Esophagus squamous epithelium (tissue), 4 donors: Measurements from ENCODE around the gene LTBP2.

Experiments used
- POLR2A ChIP-seq, 4 donors: fragments of 450-650 bp; IDR thresholded peaks; one replicate each; pipeline ENCODE4 v1.6.1; 2017; ENCODE audit warnings: antibody characterized with exemption in 4 of 4, mild to moderate bottlenecking in 4 of 4, moderate library complexity in 3 of 4
- TF ChIP-seq, protein P1 (sequence below), 6 experiments: fragments of 450-650 bp in 4 of 6; fragments of 200-600 bp in 2 of 6; sonication (generic) in 2 of 6; IDR thresholded peaks; one replicate each; pipeline ENCODE4 v1.5.1; 2016 to 2019; ENCODE audit warnings: antibody characterized with exemption in 6 of 6, mild to moderate bottlenecking in 4 of 6, moderate library complexity in 4 of 6

DNA sequence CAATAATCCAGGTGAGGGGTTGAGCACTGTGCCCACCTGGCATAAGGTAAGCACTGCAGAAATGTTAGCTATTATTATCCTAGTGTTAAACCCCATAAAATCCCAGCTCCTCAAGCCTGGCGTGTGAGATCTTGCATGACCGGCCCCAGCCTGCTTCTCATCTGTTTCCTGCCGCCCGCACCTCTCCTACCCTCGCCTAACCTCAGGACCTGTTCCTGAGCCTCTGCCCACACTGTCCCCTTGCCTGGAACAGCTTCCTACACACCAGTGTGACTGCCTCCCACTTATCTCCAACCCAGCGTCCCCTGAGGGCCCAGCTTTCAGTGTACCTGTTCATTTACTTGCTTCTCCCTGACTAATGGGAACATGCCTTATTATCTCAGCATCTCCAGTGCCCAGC lies 93.8 kb downstream of the LTBP2 start:
- TF ChIP-seq, protein P1, sequence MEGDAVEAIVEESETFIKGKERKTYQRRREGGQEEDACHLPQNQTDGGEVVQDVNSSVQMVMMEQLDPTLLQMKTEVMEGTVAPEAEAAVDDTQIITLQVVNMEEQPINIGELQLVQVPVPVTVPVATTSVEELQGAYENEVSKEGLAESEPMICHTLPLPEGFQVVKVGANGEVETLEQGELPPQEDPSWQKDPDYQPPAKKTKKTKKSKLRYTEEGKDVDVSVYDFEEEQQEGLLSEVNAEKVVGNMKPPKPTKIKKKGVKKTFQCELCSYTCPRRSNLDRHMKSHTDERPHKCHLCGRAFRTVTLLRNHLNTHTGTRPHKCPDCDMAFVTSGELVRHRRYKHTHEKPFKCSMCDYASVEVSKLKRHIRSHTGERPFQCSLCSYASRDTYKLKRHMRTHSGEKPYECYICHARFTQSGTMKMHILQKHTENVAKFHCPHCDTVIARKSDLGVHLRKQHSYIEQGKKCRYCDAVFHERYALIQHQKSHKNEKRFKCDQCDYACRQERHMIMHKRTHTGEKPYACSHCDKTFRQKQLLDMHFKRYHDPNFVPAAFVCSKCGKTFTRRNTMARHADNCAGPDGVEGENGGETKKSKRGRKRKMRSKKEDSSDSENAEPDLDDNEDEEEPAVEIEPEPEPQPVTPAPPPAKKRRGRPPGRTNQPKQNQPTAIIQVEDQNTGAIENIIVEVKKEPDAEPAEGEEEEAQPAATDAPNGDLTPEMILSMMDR (IDR thresholded peaks at IDR 0.05), result no peak
- TF ChIP-seq POLR2A (IDR thresholded peaks at IDR 0.05), result no peak
